H1 (cell line): ENCODE measurements around the gene DSCAM. TPM values are rescaled to one million over a fixed set of nuclear protein-coding genes. Genes with fewer than 3 reads are reported as not detected.

Experiments used
- CTCF ChIA-PET: fragments of 300-600 bp; sonication (Branson Sonifier 250); formaldehyde crosslinking; loops from one replicate; lab custom pipeline; 2021; ENCODE audit not compliant: partially characterized antibody; lab: Charles Lee
- POLR2A ChIA-PET: fragments of 300-600 bp; sonication (Branson Sonifier 250); formaldehyde crosslinking; loops from one replicate; lab custom pipeline; 2021; ENCODE audit warnings: inconsistent platforms; ENCODE audit not compliant: partially characterized antibody; lab: Charles Lee
- DNase-seq, 2 experiments: peaks; one replicate each; pipeline versions ENCODE4 v3.0.0 to v3.0.0-alpha.2; 2010 to 2022; ENCODE audit warnings: low spot score in 2 of 2, low read depth in 1 of 2, mixed read lengths in 1 of 2
- FAIRE-seq: peaks from 2 replicates; lab custom pipeline; 2011; peaks lifted over from hg19 to GRCh38; lab: Jason Lieb, UNC
- H2AFZ ChIP-seq: 2 replicates; pipeline ENCODE4 v1.8.1; 2012; ENCODE audit warnings: low read length, inconsistent platforms
- H2AK5ac ChIP-seq: 2 replicates; pipeline ENCODE4 v1.6.1; 2013; ENCODE audit warnings: low read depth, low read length
- H2BK120ac ChIP-seq: replicated peaks from 2 replicates; pipeline ENCODE3; 2013; ENCODE audit warnings: low read depth, low read length, inconsistent platforms
- H2BK12ac ChIP-seq: 2 replicates; pipeline ENCODE4 v1.6.1; 2013; ENCODE audit warnings: low read depth, low read length
- H2BK15ac ChIP-seq: 2 replicates; pipeline ENCODE4 v1.6.1; 2013; ENCODE audit warnings: low read length
- H2BK20ac ChIP-seq: 2 replicates; pipeline ENCODE4 v1.6.1; 2013; ENCODE audit warnings: low read length
- H2BK5ac ChIP-seq: 2 replicates; pipeline ENCODE4 v1.6.1; 2013; ENCODE audit warnings: low read depth, low read length
- H3K14ac ChIP-seq: 2 replicates; pipeline ENCODE4 v1.6.1; 2013; ENCODE audit warnings: inconsistent platforms; ENCODE audit not compliant: insufficient read length
- H3K18ac ChIP-seq: 2 replicates; pipeline ENCODE4 v1.6.1; 2013; ENCODE audit warnings: low read length; ENCODE audit errors: extremely low read depth
- H3K23ac ChIP-seq: 2 replicates; pipeline ENCODE4 v1.6.1; 2013; ENCODE audit warnings: inconsistent platforms; ENCODE audit not compliant: insufficient read length
- H3K23me2 ChIP-seq: 2 replicates; pipeline ENCODE4 v1.6.1; 2013; ENCODE audit warnings: low read depth, low read length
- H3K27ac ChIP-seq: 2 replicates; pipeline ENCODE4 v1.6.1; 2011; ENCODE audit warnings: low read depth, low read length, inconsistent platforms
- H3K27me3 ChIP-seq, 4 experiments: replicated peaks in 1 of 4; 1 replicate in 1 of 4; 2 replicates in 3 of 4; pipeline versions ENCODE4 v1.6.1 to v1.8.1; 2011 to 2013; ENCODE audit warnings: low read length in 3 of 4, mild to moderate bottlenecking in 3 of 4, inconsistent platforms in 2 of 4, mixed read lengths in 2 of 4, moderate library complexity in 1 of 4; ENCODE audit not compliant: control insufficient read depth in 3 of 4, insufficient read depth in 3 of 4; ENCODE audit errors: extremely low read depth in 1 of 4
- H3K36me3 ChIP-seq, 4 experiments: 2 replicates each; pipeline versions ENCODE4 v1.6.1 to v1.8.1; 2011 to 2013; ENCODE audit warnings: mild to moderate bottlenecking in 4 of 4, low read length in 3 of 4, moderate library complexity in 2 of 4, control low read depth in 1 of 4, inconsistent platforms in 1 of 4; ENCODE audit not compliant: insufficient read depth in 4 of 4, control insufficient read depth in 2 of 4
- H3K4ac ChIP-seq: replicated peaks from 2 replicates; pipeline ENCODE3; 2013; ENCODE audit warnings: low read length, low read depth, mixed read lengths, inconsistent platforms; ENCODE audit not compliant: insufficient read length
- H3K4me1 ChIP-seq, 4 experiments: replicated peaks in 1 of 4; 1 replicate in 1 of 4; 2 replicates in 3 of 4; pipeline versions ENCODE4 v1.6.1 to v1.8.1; 2011 to 2013; ENCODE audit warnings: low read length in 3 of 4, inconsistent platforms in 2 of 4, mixed read lengths in 1 of 4; ENCODE audit not compliant: insufficient read depth in 4 of 4, control insufficient read depth in 3 of 4
- H3K4me2 ChIP-seq, 2 experiments: 2 replicates each; pipeline versions ENCODE4 v1.6.1 to v1.8.1; 2011 to 2013; ENCODE audit warnings: low read depth in 2 of 2, low read length in 2 of 2, control low read depth in 1 of 2, inconsistent platforms in 1 of 2, mild to moderate bottlenecking in 1 of 2; ENCODE audit not compliant: insufficient read depth in 1 of 2
- H3K4me3 ChIP-seq, 4 experiments: fragments of 200-600, 300-600 bp in 1 of 4; sonication (generic), shearing (Covaris generic), sonication (Bioruptor Twin) in 1 of 4; 2 replicates each; pipeline versions ENCODE4 v1.5.1 to v1.8.1; 2011 to 2016; ENCODE audit warnings: low read length in 4 of 4, low read depth in 3 of 4, control low read depth in 2 of 4, inconsistent platforms in 2 of 4, mild to moderate bottlenecking in 2 of 4, mixed read lengths in 1 of 4, moderate library complexity in 1 of 4; ENCODE audit not compliant: insufficient read depth in 2 of 4; ENCODE audit errors: extremely low read depth in 1 of 4
- H3K56ac ChIP-seq: replicated peaks from 2 replicates; pipeline ENCODE3; 2013; ENCODE audit warnings: low read depth, mild to moderate bottlenecking, mixed read lengths, low read length, inconsistent platforms; ENCODE audit not compliant: insufficient read length
- H3K79me1 ChIP-seq: 2 replicates; pipeline ENCODE4 v1.6.1; 2013; ENCODE audit warnings: low read depth, low read length, control low read depth
- H3K79me2 ChIP-seq, 2 experiments: 2 replicates each; pipeline versions ENCODE4 v1.6.1 to v1.8.1; 2012 to 2013; ENCODE audit warnings: low read length in 2 of 2, mild to moderate bottlenecking in 2 of 2, inconsistent platforms in 1 of 2; ENCODE audit not compliant: insufficient read depth in 2 of 2, control insufficient read depth in 1 of 2
- H3K9ac ChIP-seq, 4 experiments: replicated peaks in 1 of 4; 1 replicate in 1 of 4; 2 replicates in 3 of 4; pipeline versions ENCODE4 v1.6.1 to v1.8.1; 2011 to 2013; ENCODE audit warnings: low read depth in 3 of 4, low read length in 3 of 4, control low read depth in 2 of 4, mild to moderate bottlenecking in 2 of 4, moderate library complexity in 2 of 4, inconsistent platforms in 1 of 4; ENCODE audit errors: extremely low read depth in 1 of 4
- H3K9me3 ChIP-seq, 2 experiments: 2 replicates each; pipeline versions ENCODE4 v1.6.1 to v1.8.1; 2012 to 2013; ENCODE audit warnings: mild to moderate bottlenecking in 2 of 2, moderate library complexity in 2 of 2, control low read depth in 1 of 2, inconsistent platforms in 1 of 2, low read depth in 1 of 2, low read length in 1 of 2, mixed read lengths in 1 of 2; ENCODE audit not compliant: insufficient read depth in 2 of 2
- H4K20me1 ChIP-seq, 2 experiments: replicated peaks in 1 of 2; 2 replicates each; pipeline versions ENCODE3 to v1.8.1; 2011 to 2013; ENCODE audit warnings: inconsistent platforms in 2 of 2, low read length in 2 of 2, mild to moderate bottlenecking in 1 of 2; ENCODE audit not compliant: insufficient read depth in 2 of 2, control insufficient read depth in 1 of 2
- H4K5ac ChIP-seq: 2 replicates; pipeline ENCODE4 v1.6.1; 2013; ENCODE audit warnings: low read length, low read depth, mixed read lengths, inconsistent platforms; ENCODE audit not compliant: insufficient read length
- H4K8ac ChIP-seq: 2 replicates; pipeline ENCODE4 v1.8.0; 2013; ENCODE audit warnings: mild to moderate bottlenecking, moderate library complexity, low read length, inconsistent platforms; ENCODE audit not compliant: insufficient read depth; ENCODE audit errors: extremely low read depth
- H4K91ac ChIP-seq: replicated peaks from 2 replicates; pipeline ENCODE3; 2013; ENCODE audit warnings: low read length, mixed read lengths, inconsistent platforms; ENCODE audit not compliant: insufficient read length
- SIN3A ChIP-seq, 2 experiments: IDR thresholded peaks in 1 of 2; conservative IDR thresholded peaks in 1 of 2; 2 replicates each; pipeline ENCODE4 v1.6.1; 2011 to 2012; ENCODE audit warnings: low read length in 2 of 2, improper control_type of control experiment in 1 of 2, low read depth in 1 of 2, mild to moderate bottlenecking in 1 of 2
- TAF1 ChIP-seq: IDR thresholded peaks from 2 replicates; pipeline ENCODE4 v1.6.1; 2011; ENCODE audit warnings: mild to moderate bottlenecking, low read depth, low read length
- WGBS, 2 experiments: shearing (Covaris generic) in 1 of 2; methylation state at CpG; one replicate each; pipeline versions ENCODE4 v1.1.6 to v1.1.7; 2013 to 2015; ENCODE audit warnings: low lambda C conversion rate in 2 of 2, mixed read lengths in 2 of 2, inconsistent platforms in 1 of 2, low coverage in 1 of 2, missing lambda C conversion rate in 1 of 2; ENCODE audit not compliant: insufficient replicate concordance in 2 of 2, insufficient coverage in 1 of 2, insufficient read length in 1 of 2; ENCODE audit errors: extremely low coverage in 1 of 2, missing lambda C conversion rate in 1 of 2; 5-methylcytosine and 5-hydroxymethylcytosine counted together
- polyA plus RNA-seq, 7 experiments: library from polyadenylated mRNA; depleted of rRNA in 3 of 7; stranded (reverse) in 5 of 7; unstranded in 2 of 7; fragments of >200 nt in 5 of 7; fragments of 200-250 nt in 2 of 7; gene quantifications; 1 replicate in 5 of 7; 2 replicates in 1 of 7; 4 replicates in 1 of 7; pipeline versions ENCODE4 v1.2.1 to v1.2.3, GENCODE V29; 2011 to 2013; ENCODE audit warnings: missing spikeins in 2 of 7, mixed read lengths in 2 of 7
- total RNA-seq: library from RNA; stranded (reverse); fragmentation: NEBNext Ultra II Directional; extraction: Animal tissue kit (Norgen Biotek cat#: 25700); gene quantifications from 2 replicates; pipeline ENCODE4 v1.2.1, GENCODE V29; 2021
- TF ChIP-seq, protein P1 (sequence below): IDR thresholded peaks from 2 replicates; pipeline ENCODE4 v1.6.1; 2012; ENCODE audit warnings: inconsistent platforms

Gene DSCAM
- total and polyA plus RNA-seq, 2 of the 8 experiments (the other 6 are each of a cell fraction or from before 2014, with no cell fraction given) = 0.02 to 0.15 TPM

DNA sequence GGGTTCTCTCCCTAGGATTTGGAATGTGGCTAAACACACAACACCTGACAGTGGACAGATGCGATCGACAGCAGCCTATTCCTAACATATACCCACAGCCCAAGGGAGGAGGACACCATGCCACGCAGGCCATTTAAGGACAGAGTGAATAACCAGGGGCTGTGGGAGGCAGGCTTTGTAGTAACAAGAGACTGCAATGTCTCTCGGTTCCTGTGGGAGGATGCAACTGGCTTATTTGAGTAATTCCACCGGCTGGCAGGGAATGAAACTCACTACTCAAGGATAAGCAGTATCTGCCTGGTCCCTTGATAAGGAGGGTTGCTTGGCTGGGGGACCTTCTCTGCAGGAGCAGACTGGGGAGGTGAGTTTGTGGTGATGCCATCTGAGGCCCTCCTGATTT lies 870.2 kb downstream of the DSCAM start:
- TF ChIP-seq TAF1 (no peak), SIN3A (conservative IDR thresholded peaks at IDR 0.05 in 1 of 2, IDR thresholded peaks at IDR 0.05 in 1 of 2; ENCODE audit: low read depth in 1 of 2, low read length in 2 of 2) (no peak)
- TF ChIP-seq, protein P1, sequence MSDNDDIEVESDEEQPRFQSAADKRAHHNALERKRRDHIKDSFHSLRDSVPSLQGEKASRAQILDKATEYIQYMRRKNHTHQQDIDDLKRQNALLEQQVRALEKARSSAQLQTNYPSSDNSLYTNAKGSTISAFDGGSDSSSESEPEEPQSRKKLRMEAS = no peak
- H3K23ac ChIP-seq = no peak overlapping the region
- no peak overlapping the region for H2BK5ac ChIP-seq
- 91% methylated on average over 5 of the region's 5 CpGs; no CpG with 5 or more reads in 1 of the 2 experiments for WGBS, 2 experiments
- H2BK20ac ChIP-seq = no peak overlapping the region
- H3K79me2 ChIP-seq = no peaks in the 10 kb centered on the region
- ChIA-PET POLR2A (interaction anchor here (0.9 to 1.0 kb wide), 2 partner anchors 8 to 13 kb away, joined by 3 read pairs; no protein-coding TSS in a partner anchor), CTCF (interaction anchor here (0.8 to 2.3 kb wide), 4 partner anchors 10 to 64 kb away, joined by 3 to 6 read pairs (median 4); no protein-coding TSS in a partner anchor)
- no peaks in the 10 kb centered on the region for H3K36me3 ChIP-seq
- no peak overlapping the region for H4K5ac ChIP-seq
- H2BK12ac ChIP-seq = no peak overlapping the region
- FAIRE-seq = no peak
- no peaks in the 10 kb centered on the region for H3K9me3 ChIP-seq
- H3K4me2 ChIP-seq = no peak overlapping the region
- H3K14ac ChIP-seq = no peak overlapping the region
- no peaks in the 10 kb centered on the region for H4K20me1 ChIP-seq
- H3K79me1 ChIP-seq = no peaks in the 10 kb centered on the region
- H3K18ac ChIP-seq = no peak overlapping the region
- H3K27ac ChIP-seq = no peak overlapping the region
- H3K4ac ChIP-seq = no peak overlapping the region
- no peak overlapping the region for H3K56ac ChIP-seq
- no peak overlapping the region for H2AFZ ChIP-seq
- no peak overlapping the region for H2AK5ac ChIP-seq
- no peak overlapping the region for H3K9ac ChIP-seq
- no peak overlapping the region for H4K91ac ChIP-seq
- no peak overlapping the region for H4K8ac ChIP-seq
- no peak overlapping the region for H2BK120ac ChIP-seq
- no peak overlapping the region for H3K4me3 ChIP-seq
- H3K23me2 ChIP-seq = no peaks in the 10 kb centered on the region
- no peak for DNase-seq
- no peaks in the 10 kb centered on the region for H3K27me3 ChIP-seq
- no peak overlapping the region for H2BK15ac ChIP-seq
- H3K4me1 ChIP-seq = no peaks in the 10 kb centered on the region
